IMR-90 (cell line): ENCODE data around the gene NOP14. TPM values are rescaled to one million over a fixed set of nuclear protein-coding genes. Genes with fewer than 3 reads are reported as not detected.

Experiments
- ATAC-seq: fragments of 200-7000 bp; cut with Tn5 transposase; 2 replicates; pipeline ENCODE4 v1.9.1; 2020; ENCODE audit warnings: low read depth, mild to moderate bottlenecking, moderate library complexity
- BruUV-seq: library from RNA; stranded (reverse); fragments of 400-500 nt; replicated peaks from 2 replicates; lab custom pipeline; 2021; lab: Mats Ljungman, UMichigan
- CTCF ChIA-PET: fragments of 300-600 bp; formaldehyde crosslinking; extraction: SDS; loops from one replicate; lab custom pipeline; 2021; ENCODE audit warnings: antibody characterized with exemption; lab: Yijun Ruan, JAX
- POLR2A ChIA-PET: fragments of 300-600 bp; sonication (Branson Sonifier 250); formaldehyde crosslinking; loops from one replicate; lab custom pipeline; 2022; ENCODE audit warnings: antibody characterized with exemption; ENCODE audit not compliant: unreplicated experiment; lab: Charles Lee
- DNase-seq: peaks from one replicate; pipeline ENCODE4 v3.0.0; 2013
- H2AFZ ChIP-seq: replicated peaks from 2 replicates; pipeline ENCODE3; 2013; ENCODE audit warnings: low read length, mild to moderate bottlenecking; ENCODE audit not compliant: poor library complexity
- H2AK5ac ChIP-seq: 2 replicates; pipeline ENCODE4 v1.6.1; 2013; ENCODE audit warnings: low read depth, low read length, inconsistent platforms
- H2AK9ac ChIP-seq: replicated peaks from 2 replicates; pipeline ENCODE3; 2013; ENCODE audit warnings: mild to moderate bottlenecking, low read depth, low read length, moderate library complexity; ENCODE audit not compliant: poor library complexity
- H2BK120ac ChIP-seq: 2 replicates; pipeline ENCODE4 v1.6.1; 2013; ENCODE audit warnings: low read depth, low read length, inconsistent platforms
- H2BK15ac ChIP-seq: 3 replicates; pipeline ENCODE4 v1.6.1; 2013; ENCODE audit warnings: low read depth, low read length, inconsistent platforms
- H2BK20ac ChIP-seq: 2 replicates; pipeline ENCODE4 v1.6.1; 2013; ENCODE audit warnings: low read depth, mild to moderate bottlenecking, inconsistent platforms, low read length, moderate library complexity
- H2BK5ac ChIP-seq: 2 replicates; pipeline ENCODE4 v1.6.1; 2013; ENCODE audit warnings: mild to moderate bottlenecking, low read depth, low read length, inconsistent platforms; ENCODE audit not compliant: poor library complexity, severe bottlenecking
- H3K14ac ChIP-seq: replicated peaks from 2 replicates; pipeline ENCODE4 v1.6.1; 2013; ENCODE audit warnings: low read depth, low read length, inconsistent platforms
- H3K18ac ChIP-seq: 2 replicates; pipeline ENCODE4 v1.6.1; 2013; ENCODE audit warnings: low read depth, low read length, control low read depth
- H3K23ac ChIP-seq: 2 replicates; pipeline ENCODE4 v1.6.1; 2013; ENCODE audit warnings: low read depth, low read length, inconsistent platforms
- H3K27ac ChIP-seq: 2 replicates; pipeline ENCODE4 v1.5.1; 2013; ENCODE audit warnings: mild to moderate bottlenecking, control low read depth, low read length; ENCODE audit not compliant: insufficient read depth
- H3K27me3 ChIP-seq: 2 replicates; pipeline ENCODE4 v1.6.1; 2013; ENCODE audit warnings: low read length; ENCODE audit not compliant: control insufficient read depth, insufficient read depth
- H3K36me3 ChIP-seq: 2 replicates; pipeline ENCODE4 v1.6.1; 2013; ENCODE audit warnings: low read length, mixed read lengths; ENCODE audit not compliant: control insufficient read depth, insufficient read depth
- H3K4ac ChIP-seq: 2 replicates; pipeline ENCODE4 v1.6.1; 2013; ENCODE audit warnings: low read depth, low read length, inconsistent platforms
- H3K4me1 ChIP-seq: 2 replicates; pipeline ENCODE4 v1.6.1; 2013; ENCODE audit warnings: low read length, mixed read lengths; ENCODE audit not compliant: control insufficient read depth, insufficient read depth
- H3K4me2 ChIP-seq: 2 replicates; pipeline ENCODE4 v1.6.1; 2013; ENCODE audit warnings: low read depth, mild to moderate bottlenecking, control low read depth, low read length, moderate library complexity
- H3K4me3 ChIP-seq: 2 replicates; pipeline ENCODE4 v1.5.1; 2013; ENCODE audit warnings: low read depth, mild to moderate bottlenecking, control low read depth, low read length, moderate library complexity; ENCODE audit not compliant: insufficient read depth
- H3K56ac ChIP-seq: 2 replicates; pipeline ENCODE4 v1.6.1; 2013; ENCODE audit warnings: low read length, inconsistent platforms; ENCODE audit not compliant: insufficient read depth; ENCODE audit errors: extremely low read depth
- H3K79me1 ChIP-seq, 2 experiments: 2 replicates each; pipeline ENCODE4 v1.6.1; 2013; ENCODE audit warnings: low read length in 2 of 2, inconsistent platforms in 1 of 2, low read depth in 1 of 2
- H3K9ac ChIP-seq: 2 replicates; pipeline ENCODE4 v1.6.1; 2013; ENCODE audit warnings: low read depth, low read length, control low read depth
- H3K9me1 ChIP-seq: 2 replicates; pipeline ENCODE4 v1.6.1; 2013; ENCODE audit warnings: low read length, inconsistent platforms; ENCODE audit not compliant: insufficient read depth
- H3K9me3 ChIP-seq: 2 replicates; pipeline ENCODE4 v1.6.1; 2013; ENCODE audit warnings: low read length; ENCODE audit not compliant: control insufficient read depth, insufficient read depth
- H4K20me1 ChIP-seq: 2 replicates; pipeline ENCODE4 v1.6.1; 2013; ENCODE audit warnings: low read length, inconsistent platforms; ENCODE audit not compliant: insufficient read depth
- H4K5ac ChIP-seq: 2 replicates; pipeline ENCODE4 v1.6.1; 2013; ENCODE audit warnings: mild to moderate bottlenecking, low read depth, low read length, control low read depth
- H4K8ac ChIP-seq, 2 experiments: 2 replicates each; pipeline ENCODE4 v1.6.1; 2013; ENCODE audit warnings: low read depth in 2 of 2, low read length in 2 of 2, control low read depth in 1 of 2, inconsistent platforms in 1 of 2
- H4K91ac ChIP-seq: 2 replicates; pipeline ENCODE4 v1.6.1; 2013; ENCODE audit warnings: low read depth, low read length, inconsistent platforms; ENCODE audit not compliant: insufficient read depth
- BHLHE40 ChIP-seq: fragments of 150-350 bp; IDR thresholded peaks from 2 replicates; pipeline ENCODE4 v1.6.1; 2016; ENCODE audit warnings: mild to moderate bottlenecking, low read depth, low read length
- CEBPB ChIP-seq: IDR thresholded peaks from 2 replicates; pipeline ENCODE4 v1.6.1; 2012; ENCODE audit warnings: low read depth, low read length, improper control_type of control experiment
- CHD1 ChIP-seq: IDR thresholded peaks from 2 replicates; pipeline ENCODE4 v1.6.1; 2012; ENCODE audit warnings: low read depth, low read length, improper control_type of control experiment
- FOS ChIP-seq: fragments of 150-350 bp; IDR thresholded peaks from 2 replicates; pipeline ENCODE4 v1.6.1; 2016; ENCODE audit warnings: low read depth, low read length
- MAFK ChIP-seq: IDR thresholded peaks from 2 replicates; pipeline ENCODE4 v1.6.1; 2012; ENCODE audit warnings: low read depth, low read length, improper control_type of control experiment
- MAZ ChIP-seq: IDR thresholded peaks from 2 replicates; pipeline ENCODE4 v1.6.1; 2012; ENCODE audit warnings: low read depth, mild to moderate bottlenecking, low read length, improper control_type of control experiment, moderate library complexity, borderline replicate concordance
- MXI1 ChIP-seq: IDR thresholded peaks from 2 replicates; pipeline ENCODE4 v1.6.1; 2012; ENCODE audit warnings: low read depth, mild to moderate bottlenecking, low read length, moderate library complexity, borderline replicate concordance
- NFE2L2 ChIP-seq: fragments of 150-350 bp; IDR thresholded peaks from 2 replicates; pipeline ENCODE4 v1.6.1; 2016; ENCODE audit warnings: low read depth, mild to moderate bottlenecking, low read length
- POLR2A ChIP-seq: IDR thresholded peaks from 2 replicates; pipeline ENCODE4 v1.6.1; 2012; ENCODE audit warnings: mild to moderate bottlenecking, low read depth, low read length
- RAD21 ChIP-seq: IDR thresholded peaks from 2 replicates; pipeline ENCODE4 v1.6.1; 2012; ENCODE audit warnings: low read length, improper control_type of control experiment
- RCOR1 ChIP-seq: IDR thresholded peaks from 2 replicates; pipeline ENCODE4 v1.6.1; 2012; ENCODE audit warnings: mild to moderate bottlenecking, low read length, improper control_type of control experiment; ENCODE audit not compliant: insufficient replicate concordance
- RFX5 ChIP-seq: IDR thresholded peaks from 2 replicates; pipeline ENCODE4 v1.8.0; 2012; ENCODE audit warnings: low read depth, mild to moderate bottlenecking, low read length, moderate library complexity
- SMC3 ChIP-seq: fragments of 150-350 bp; IDR thresholded peaks from 2 replicates; pipeline ENCODE4 v1.6.1; 2016; ENCODE audit warnings: low read depth, mild to moderate bottlenecking, antibody characterized with exemption, low read length, moderate library complexity
- USF2 ChIP-seq: fragments of 150-350 bp; IDR thresholded peaks from 2 replicates; pipeline ENCODE4 v1.6.1; 2017; ENCODE audit warnings: mild to moderate bottlenecking, antibody characterized with exemption, low read length, low read depth
- WGBS, 2 experiments: methylation state at CpG; one replicate each; pipeline versions ENCODE4 v1.1.5 to v1.1.7; 2013; ENCODE audit warnings: missing lambda C conversion rate in 2 of 2; ENCODE audit not compliant: insufficient read length in 1 of 2; ENCODE audit errors: extremely low coverage in 2 of 2; 5-methylcytosine and 5-hydroxymethylcytosine counted together
- dilution Hi-C: fragments of 300-500 bp; cut with HindIII; formaldehyde crosslinking; loops from one replicate; pipeline ENCODE4 v1.14.3; 2018; ENCODE audit warnings: low sequenced_read_pairs; ENCODE audit not compliant: unreplicated experiment
- in situ Hi-C: fragments of 300-500 bp; cut with MboI; formaldehyde crosslinking; loops from 3 replicates; pipeline ENCODE4 v1.14.3; 2019; ENCODE audit warnings: low sequenced_read_pairs, inconsistent platforms, mixed read lengths
- intact Hi-C: fragments of 100-400 bp; cut with micrococcal nuclease; formaldehyde crosslinking; loops from 2 replicates; pipeline ENCODE4 v1.10.0; 2022
- polyA plus RNA-seq, 3 experiments: library from polyadenylated mRNA; depleted of rRNA; stranded (reverse); fragments of >200 nt; gene quantifications; 2 replicates each; pipeline ENCODE4 v1.2.3, GENCODE V29; 2012; ENCODE audit warnings: low replicate concordance in 1 of 3
- total RNA-seq: library from RNA; depleted of rRNA; stranded (reverse); fragments of >200 nt; gene quantifications from 2 replicates; pipeline ENCODE4 v1.2.3, GENCODE V29; 2012
- TF ChIP-seq, protein P1 (sequence below): conservative IDR thresholded peaks from 2 replicates; pipeline ENCODE4 v1.5.1; 2012; ENCODE audit warnings: mild to moderate bottlenecking, low read depth, low read length, improper control_type of control experiment
- TF ChIP-seq, protein P2 (sequence below): fragments of 150-350 bp; IDR thresholded peaks from 2 replicates; pipeline ENCODE4 v1.6.1; 2016; ENCODE audit warnings: low read depth, mild to moderate bottlenecking, low read length, moderate library complexity, borderline replicate concordance

The NOP14 gene
- total and polyA plus RNA-seq, 2 of the 4 experiments (the other 2 are of a cell fraction) = 10.9 to 12.6 TPM

GRCh38 chr4:2991243-2991642 lies 28.0 kb upstream of the NOP14 start:
- Histone ChIP-seq H3K79me1 (no peaks in the 10 kb centered on the region), H4K20me1 (no peaks in the 10 kb centered on the region), H3K4ac (no peak overlapping the region), H3K23ac (no peak overlapping the region), H3K9me3 (no peaks in the 10 kb centered on the region), H2BK15ac (no peak overlapping the region), H2AFZ (no peak overlapping the region), H2BK5ac (no peak overlapping the region), H3K9ac (no peak overlapping the region), H3K14ac (no peak overlapping the region), H3K56ac (no peak overlapping the region), H3K4me3 (no peak overlapping the region), H4K91ac (no peak overlapping the region), H4K8ac (no peak overlapping the region), H3K27me3 (peaks cover 13% of the 10 kb centered on the region), H2AK9ac (no peak overlapping the region), H4K5ac (no peak overlapping the region), H2BK120ac (no peak overlapping the region), H3K4me1 (no peaks in the 10 kb centered on the region), H2AK5ac (no peak overlapping the region), H3K27ac (no peak overlapping the region), H3K36me3 (no peaks in the 10 kb centered on the region), H2BK20ac (no peak overlapping the region), H3K4me2 (no peak overlapping the region), H3K18ac (no peak overlapping the region), H3K9me1 (no peaks in the 10 kb centered on the region)
- dilution Hi-C loops (no loop called here), intact Hi-C loops (no loop called here), in situ Hi-C loops (no loop called here)
- ChIA-PET POLR2A (no interaction called here), CTCF (interaction anchor here (1.1 to 1.9 kb wide), 2 partner anchors 13 kb away, joined by 3 to 7 read pairs; no protein-coding TSS in a partner anchor)
- TF ChIP-seq RFX5 (no peak), RAD21 (no peak), RCOR1 (no peak), SMC3 (no peak), MAZ (no peak), CEBPB (no peak), CHD1 (no peak), NFE2L2 (no peak), FOS (no peak), USF2 (no peak), MAFK (no peak), BHLHE40 (no peak), POLR2A (no peak), MXI1 (no peak)
- TF ChIP-seq, protein P1, sequence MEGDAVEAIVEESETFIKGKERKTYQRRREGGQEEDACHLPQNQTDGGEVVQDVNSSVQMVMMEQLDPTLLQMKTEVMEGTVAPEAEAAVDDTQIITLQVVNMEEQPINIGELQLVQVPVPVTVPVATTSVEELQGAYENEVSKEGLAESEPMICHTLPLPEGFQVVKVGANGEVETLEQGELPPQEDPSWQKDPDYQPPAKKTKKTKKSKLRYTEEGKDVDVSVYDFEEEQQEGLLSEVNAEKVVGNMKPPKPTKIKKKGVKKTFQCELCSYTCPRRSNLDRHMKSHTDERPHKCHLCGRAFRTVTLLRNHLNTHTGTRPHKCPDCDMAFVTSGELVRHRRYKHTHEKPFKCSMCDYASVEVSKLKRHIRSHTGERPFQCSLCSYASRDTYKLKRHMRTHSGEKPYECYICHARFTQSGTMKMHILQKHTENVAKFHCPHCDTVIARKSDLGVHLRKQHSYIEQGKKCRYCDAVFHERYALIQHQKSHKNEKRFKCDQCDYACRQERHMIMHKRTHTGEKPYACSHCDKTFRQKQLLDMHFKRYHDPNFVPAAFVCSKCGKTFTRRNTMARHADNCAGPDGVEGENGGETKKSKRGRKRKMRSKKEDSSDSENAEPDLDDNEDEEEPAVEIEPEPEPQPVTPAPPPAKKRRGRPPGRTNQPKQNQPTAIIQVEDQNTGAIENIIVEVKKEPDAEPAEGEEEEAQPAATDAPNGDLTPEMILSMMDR = no peak
- TF ChIP-seq, protein P2, sequence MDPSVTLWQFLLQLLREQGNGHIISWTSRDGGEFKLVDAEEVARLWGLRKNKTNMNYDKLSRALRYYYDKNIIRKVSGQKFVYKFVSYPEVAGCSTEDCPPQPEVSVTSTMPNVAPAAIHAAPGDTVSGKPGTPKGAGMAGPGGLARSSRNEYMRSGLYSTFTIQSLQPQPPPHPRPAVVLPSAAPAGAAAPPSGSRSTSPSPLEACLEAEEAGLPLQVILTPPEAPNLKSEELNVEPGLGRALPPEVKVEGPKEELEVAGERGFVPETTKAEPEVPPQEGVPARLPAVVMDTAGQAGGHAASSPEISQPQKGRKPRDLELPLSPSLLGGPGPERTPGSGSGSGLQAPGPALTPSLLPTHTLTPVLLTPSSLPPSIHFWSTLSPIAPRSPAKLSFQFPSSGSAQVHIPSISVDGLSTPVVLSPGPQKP = no peak
- WGBS, 2 experiments = 100% methylated on average over 2 of the region's 4 CpGs; no CpG with 5 or more reads in 1 of the 2 experiments
- DNase-seq (no peak), ATAC-seq (no peak)
- BruUV-seq = no TSS peak
